ENCODE results near the gene NHS. TPM values are rescaled to one million over a fixed set of nuclear protein-coding genes. Genes with fewer than 3 reads are reported as not detected.

Gene NHS
- total and polyA plus RNA-seq, 11 donors, result 0.22 to 3.4 (median 1.1) TPM

- H3K4me1 ChIP-seq, result no peaks in the 10 kb centered on the region
- H3K27ac ChIP-seq, result no peak overlapping the region
- ATAC-seq (no peak), DNase-seq (no peak)
- no peaks in the 10 kb centered on the region for H3K9me3 ChIP-seq
- TF ChIP-seq, protein P1, sequence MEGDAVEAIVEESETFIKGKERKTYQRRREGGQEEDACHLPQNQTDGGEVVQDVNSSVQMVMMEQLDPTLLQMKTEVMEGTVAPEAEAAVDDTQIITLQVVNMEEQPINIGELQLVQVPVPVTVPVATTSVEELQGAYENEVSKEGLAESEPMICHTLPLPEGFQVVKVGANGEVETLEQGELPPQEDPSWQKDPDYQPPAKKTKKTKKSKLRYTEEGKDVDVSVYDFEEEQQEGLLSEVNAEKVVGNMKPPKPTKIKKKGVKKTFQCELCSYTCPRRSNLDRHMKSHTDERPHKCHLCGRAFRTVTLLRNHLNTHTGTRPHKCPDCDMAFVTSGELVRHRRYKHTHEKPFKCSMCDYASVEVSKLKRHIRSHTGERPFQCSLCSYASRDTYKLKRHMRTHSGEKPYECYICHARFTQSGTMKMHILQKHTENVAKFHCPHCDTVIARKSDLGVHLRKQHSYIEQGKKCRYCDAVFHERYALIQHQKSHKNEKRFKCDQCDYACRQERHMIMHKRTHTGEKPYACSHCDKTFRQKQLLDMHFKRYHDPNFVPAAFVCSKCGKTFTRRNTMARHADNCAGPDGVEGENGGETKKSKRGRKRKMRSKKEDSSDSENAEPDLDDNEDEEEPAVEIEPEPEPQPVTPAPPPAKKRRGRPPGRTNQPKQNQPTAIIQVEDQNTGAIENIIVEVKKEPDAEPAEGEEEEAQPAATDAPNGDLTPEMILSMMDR (IDR thresholded peaks at IDR 0.05), result no peak
- TF ChIP-seq POLR2A (IDR thresholded peaks at IDR 0.05), result no peak
- H3K4me3 ChIP-seq, result no peak overlapping the region
- no peaks in the 10 kb centered on the region for H3K36me3 ChIP-seq
- intact Hi-C loops (cut with DNase I), result no loop called here
- peaks cover 0 to 14% (median 0%) of the 10 kb centered on the region in 9 donors for H3K27me3 ChIP-seq
- WGBS, 4 donors, result 67 to 96% (median 90%) methylated on average over 1 of the region's 1 CpG
Measured at GRCh38 chrX:17669891-17670290, 294.9 kb downstream of the NHS start.

- 73 to 88% (median 84%) methylated on average over 3 of the region's 3 CpGs for WGBS, 4 donors
- TF ChIP-seq, protein P1 (IDR thresholded peaks at IDR 0.05), result no peak
- TF ChIP-seq POLR2A (IDR thresholded peaks at IDR 0.05), result no peak
Measured at GRCh38 chrX:17670874-17671273, 295.9 kb downstream of the NHS start.

DNA sequence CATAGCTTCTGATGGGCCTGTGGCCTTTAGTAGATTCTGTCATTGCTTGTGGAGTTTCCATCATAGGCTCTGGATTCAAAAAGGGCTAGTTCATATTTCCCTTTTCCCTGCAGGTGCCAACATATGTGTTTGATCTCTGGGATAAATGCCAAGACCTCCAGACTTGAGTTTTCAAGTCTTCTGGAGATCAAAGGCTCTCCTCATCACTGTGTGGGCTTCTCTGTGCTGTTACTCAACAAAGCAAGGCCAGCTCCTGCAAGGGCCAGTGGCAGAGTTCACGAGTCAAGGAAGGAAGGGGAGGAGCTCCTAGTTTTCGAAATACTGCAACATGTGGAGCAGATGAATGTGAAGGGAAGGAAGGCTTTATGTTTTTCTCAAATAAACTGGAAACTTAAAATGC, 299.6 kb downstream of the NHS start:
- H3K4me3 ChIP-seq, result no peak overlapping the region
- intact Hi-C loops (cut with DNase I), result no loop called here
- H3K4me1 ChIP-seq, result no peaks in the 10 kb centered on the region
- TF ChIP-seq, protein P1 (IDR thresholded peaks at IDR 0.05), result no peak
- TF ChIP-seq POLR2A (IDR thresholded peaks at IDR 0.05), result no peak
- no peak for ATAC-seq
- H3K27ac ChIP-seq, result no peak overlapping the region
- H3K9me3 ChIP-seq, result no peaks in the 10 kb centered on the region
- WGBS, 4 donors, result 34 to 60% (median 53%) methylated on average over 2 of the region's 2 CpGs
- H3K27me3 ChIP-seq, result peaks cover 0 to 11% (median 0%) of the 10 kb centered on the region in 9 donors
- DNase-seq, result no peak
- no peaks in the 10 kb centered on the region for H3K36me3 ChIP-seq

More at GRCh38 chrX:17670874-17671273, 295.9 kb downstream of the NHS start:
- H3K9me3 ChIP-seq, result no peaks in the 10 kb centered on the region
- peaks cover 0 to 14% (median 0%) of the 10 kb centered on the region in 9 donors for H3K27me3 ChIP-seq
- H3K27ac ChIP-seq, result no peak overlapping the region
- intact Hi-C loops (cut with DNase I), result no loop called here
- DNase-seq (no peak), ATAC-seq (no peak)
- H3K4me3 ChIP-seq, result no peak overlapping the region
- H3K36me3 ChIP-seq, result no peaks in the 10 kb centered on the region
- no peaks in the 10 kb centered on the region for H3K4me1 ChIP-seq

DNA sequence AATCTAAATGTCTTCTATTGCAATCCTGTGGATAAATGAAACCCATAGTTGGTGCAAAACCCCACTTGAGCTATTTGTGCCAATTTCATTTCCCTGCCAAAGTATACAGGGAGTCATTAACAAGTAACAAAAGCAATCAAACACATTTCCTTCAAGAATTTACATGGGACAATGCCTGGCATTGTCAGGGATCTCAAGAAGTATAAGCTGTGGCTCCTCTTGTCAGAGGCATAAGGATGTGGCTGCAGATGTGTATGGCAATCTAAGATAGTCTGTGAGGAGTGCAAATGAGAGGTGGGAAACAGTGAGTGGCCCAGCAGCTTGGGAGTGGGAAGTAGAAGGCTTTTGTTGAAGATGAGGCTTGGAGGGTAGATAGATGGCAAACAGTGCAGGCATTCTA, 304.3 kb downstream of the NHS start:
- DNase-seq (no peak), ATAC-seq (no peak)
- Histone ChIP-seq H3K27ac (no peak overlapping the region), H3K4me1 (no peaks in the 10 kb centered on the region), H3K4me3 (no peak overlapping the region), H3K36me3 (no peaks in the 10 kb centered on the region), H3K27me3 (peaks cover 0 to 6% (median 0%) of the 10 kb centered on the region in 9 donors), H3K9me3 (no peaks in the 10 kb centered on the region)
- intact Hi-C loops (cut with DNase I), result no loop called here
- TF ChIP-seq, protein P1 (IDR thresholded peaks at IDR 0.05), result no peak
- no peak for TF ChIP-seq POLR2A (IDR thresholded peaks at IDR 0.05)
